Measurements from ENCODE around the gene LRP3.
"Not testable (repeated sequence)": the region's sequence is repeated elsewhere in the genome, so short reads cannot be mapped to it uniquely, and the experiment has no call there.

LRP3 gene

DNA sequence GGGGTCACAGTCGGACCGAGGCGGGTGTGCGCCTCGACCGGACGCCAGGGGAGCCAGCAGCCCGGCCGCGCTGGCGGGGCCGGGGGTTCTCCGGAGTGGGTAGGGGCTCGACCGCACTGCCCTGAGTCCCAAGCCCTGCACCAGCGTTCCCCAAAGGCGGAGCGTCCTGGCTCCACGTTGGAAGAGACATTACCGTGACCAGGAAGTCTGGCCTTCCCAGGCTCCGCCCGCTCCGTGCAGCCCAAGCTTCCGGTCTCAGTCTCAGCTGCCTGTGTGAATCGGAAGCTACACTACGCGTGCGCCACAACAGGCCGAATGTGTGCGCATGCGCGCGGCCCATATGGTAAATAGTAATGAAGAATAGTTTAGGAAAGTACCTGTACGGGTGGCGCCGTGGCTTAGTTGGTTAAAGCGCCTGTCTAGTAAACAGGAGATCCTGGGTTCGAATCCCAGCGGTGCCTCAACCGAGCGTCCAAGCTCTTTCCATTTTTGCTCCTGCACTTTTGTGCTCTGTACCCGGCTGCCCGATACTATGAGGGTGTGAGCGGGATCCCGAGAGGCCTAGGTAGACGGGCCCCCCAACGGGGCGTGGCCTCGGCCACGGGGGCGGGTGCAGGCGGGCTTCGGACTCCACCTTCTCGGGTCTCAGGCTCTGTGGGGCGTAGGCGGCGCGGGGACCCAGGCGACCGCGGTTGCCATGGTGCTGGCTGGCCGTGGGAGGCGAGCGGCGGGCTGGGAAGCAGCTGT, 17.3 kb upstream of the LRP3 start:
- DNase-seq: peak; percentile 99

DNA sequence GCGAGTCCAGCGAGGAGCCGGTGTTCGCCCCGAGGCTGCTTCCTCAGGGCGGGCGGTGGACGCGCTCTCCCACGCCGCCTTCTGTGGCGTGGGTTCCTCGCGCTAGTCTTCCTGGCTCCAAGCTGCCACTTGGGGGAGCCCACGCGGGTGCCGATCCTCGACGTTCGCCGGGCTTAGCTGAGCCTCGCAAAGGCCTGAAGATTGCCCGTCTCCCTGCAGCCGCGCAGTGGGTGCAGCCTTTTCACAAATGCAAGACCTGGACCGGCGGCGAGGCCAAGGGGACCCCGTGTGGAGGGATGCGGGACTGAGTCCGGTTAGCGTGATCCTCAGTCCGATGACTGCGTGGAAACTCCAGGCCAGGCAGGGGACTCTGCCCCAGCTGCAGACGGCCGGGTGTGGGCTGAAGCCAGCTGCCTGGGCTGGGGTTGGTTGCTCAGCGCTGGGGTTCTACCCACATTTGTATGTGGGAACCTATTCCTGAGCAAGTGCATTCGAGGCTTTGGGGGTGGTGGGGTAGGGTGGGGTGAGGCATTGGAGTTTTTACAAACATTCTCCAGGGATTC, 16.6 kb upstream of the LRP3 start:
- no peak for DNase-seq

- DNase-seq: no peak
Observed at GRCh38 chr19:33186431-33187182, 7.5 kb upstream of the LRP3 start.

DNA sequence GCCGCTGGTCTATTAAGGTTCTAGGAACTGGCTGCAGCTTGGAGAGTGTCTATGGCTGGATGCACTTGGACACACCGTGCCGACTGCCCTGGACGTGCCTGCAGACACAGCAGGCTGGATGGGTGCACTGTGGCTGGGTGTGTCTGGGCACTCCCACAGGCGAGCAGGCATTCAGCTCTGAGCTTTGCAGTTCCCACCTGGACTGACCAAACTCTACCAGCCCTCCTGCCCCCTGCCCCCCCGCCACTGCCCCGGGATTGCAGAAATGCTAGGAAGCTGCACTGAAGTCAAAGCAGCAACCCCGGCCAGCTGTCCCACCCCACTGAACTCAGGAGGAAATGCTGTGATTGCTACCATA, 7.0 kb upstream of the LRP3 start:
- no peak for DNase-seq

DNA sequence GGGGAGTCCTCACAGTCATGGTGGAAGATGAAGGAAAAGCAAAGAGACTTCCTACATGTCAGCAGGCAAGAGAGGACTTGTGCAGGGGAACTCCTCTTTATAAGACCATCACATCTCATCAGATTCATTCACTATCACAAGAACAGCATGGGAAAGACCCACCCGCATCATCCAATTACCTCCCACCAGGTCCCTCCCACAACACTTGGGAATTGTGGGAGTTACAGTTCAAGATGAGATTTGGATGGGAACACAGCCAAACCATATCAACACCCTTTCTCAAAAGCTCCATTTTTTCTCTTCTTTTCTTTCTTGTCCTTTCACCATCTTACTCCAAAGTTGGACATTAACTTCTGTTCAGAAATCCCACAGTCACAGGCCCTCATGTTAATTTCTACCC, 4.7 kb upstream of the LRP3 start:
- no peak for DNase-seq

GRCh38 chr19:33191092-33191491, 3.0 kb upstream of the LRP3 start:
- not testable (repeated sequence) for DNase-seq

DNA sequence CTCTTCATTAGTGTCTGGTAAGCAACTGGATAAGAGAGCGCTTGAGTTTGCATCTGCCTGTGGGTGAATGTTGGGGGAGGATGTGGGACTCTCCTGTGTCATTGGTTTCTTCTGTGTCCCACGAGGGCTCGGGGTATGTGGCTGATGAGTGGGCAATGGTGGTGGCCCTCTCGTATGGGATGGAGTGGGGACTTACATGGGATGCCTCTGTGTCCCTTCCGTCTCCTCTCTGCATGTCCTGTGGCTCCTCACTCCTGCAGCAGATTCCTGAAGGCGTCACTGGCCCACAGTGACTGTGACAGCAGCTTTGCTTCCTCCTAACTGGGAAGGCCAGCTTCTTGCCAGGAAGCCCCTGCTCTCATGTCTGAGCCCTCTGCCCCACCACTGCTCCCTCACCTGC, 2.6 kb upstream of the LRP3 start:
- DNase-seq: no peak

- no peak for DNase-seq
Observed at GRCh38 chr19:33192010-33192409, 2.1 kb upstream of the LRP3 start.

- DNase-seq: no peak
Observed at GRCh38 chr19:33193269-33193864, 763 bp upstream of the LRP3 start.

DNA sequence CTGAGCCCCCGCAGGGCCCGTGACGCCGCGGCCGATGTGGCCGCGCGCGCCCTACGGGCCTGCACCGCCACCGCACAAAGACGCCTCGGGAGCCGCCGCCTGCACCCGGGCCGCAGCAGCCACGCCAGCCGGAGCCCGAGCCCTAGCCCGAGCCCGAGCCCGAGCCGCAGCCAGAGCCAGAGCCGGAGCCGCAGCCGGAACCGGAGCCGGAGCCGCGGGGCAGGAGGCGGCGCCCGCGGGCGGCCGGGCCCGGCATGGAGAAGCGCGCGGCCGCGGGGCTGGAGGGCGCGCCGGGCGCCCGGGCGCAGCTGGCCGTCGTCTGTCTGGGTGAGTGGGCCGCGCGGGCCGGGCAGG, 379 bp downstream of the LRP3 start:
- peak; percentile 34 for DNase-seq

- DNase-seq: no peak
Observed at GRCh38 chr19:33194886-33195644, 935 bp downstream of the LRP3 start.

DNA sequence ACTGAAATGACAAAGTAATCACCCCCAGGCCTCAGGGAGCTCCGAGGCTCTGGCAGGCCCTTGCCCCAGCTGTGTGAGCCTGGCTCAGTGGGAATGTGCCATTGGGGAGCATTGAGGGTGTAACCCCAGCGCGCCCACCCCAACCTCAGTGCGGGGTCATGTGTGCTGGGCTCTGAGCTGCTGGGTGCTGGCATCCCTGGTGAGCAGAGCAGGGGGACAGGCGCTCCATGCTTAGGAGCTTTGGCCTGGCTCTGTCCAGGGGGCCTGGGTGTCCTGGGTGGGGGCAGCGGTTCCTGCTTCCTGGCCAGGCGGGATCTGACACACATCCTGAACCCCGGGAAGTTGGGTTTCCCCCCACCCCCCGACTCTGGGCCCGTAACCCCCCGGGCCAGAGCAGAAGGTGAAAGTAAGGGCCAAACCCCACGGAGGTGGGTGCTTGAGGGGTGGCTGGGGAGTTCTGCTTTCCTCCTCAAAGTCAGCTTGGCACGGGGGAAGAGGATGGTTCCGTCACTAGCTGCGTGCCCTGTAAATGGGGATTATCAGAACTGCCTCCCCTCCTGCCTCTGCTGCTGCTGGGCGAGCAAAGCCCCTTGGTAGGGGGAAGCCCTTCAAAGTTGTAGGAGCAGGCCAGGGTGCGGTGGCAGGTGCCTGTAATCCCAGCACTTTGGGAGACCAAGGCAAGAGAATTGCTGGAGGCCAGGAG, 1.7 kb downstream of the LRP3 start:
- DNase-seq: no peak

GRCh38 chr19:33196446-33197193, 2.5 kb downstream of the LRP3 start:
- no peak for DNase-seq

DNA sequence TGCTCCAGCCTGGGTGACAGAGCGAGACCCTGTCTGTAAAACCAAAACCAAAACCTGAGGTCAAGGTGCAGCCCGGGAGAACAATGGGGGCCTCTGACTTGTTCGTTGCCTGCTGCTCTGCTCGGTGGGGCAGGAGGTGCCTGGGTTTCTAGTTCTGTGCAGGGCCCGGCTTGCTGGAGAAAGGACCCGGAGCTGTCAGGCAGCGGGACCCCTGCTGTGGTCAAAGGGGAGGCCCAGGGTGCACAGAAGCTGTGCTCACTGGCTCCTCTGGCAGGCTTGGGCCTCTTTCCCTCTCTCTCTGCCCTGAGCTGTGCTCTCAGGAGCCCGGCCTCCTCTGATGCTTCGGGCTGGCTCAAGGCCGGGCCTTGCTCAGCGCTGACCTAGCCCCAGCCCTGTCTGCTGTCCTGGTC, 3.5 kb downstream of the LRP3 start:
- no peak for DNase-seq

GRCh38 chr19:33198169-33198568, 4.0 kb downstream of the LRP3 start:
- DNase-seq: no peak

DNA sequence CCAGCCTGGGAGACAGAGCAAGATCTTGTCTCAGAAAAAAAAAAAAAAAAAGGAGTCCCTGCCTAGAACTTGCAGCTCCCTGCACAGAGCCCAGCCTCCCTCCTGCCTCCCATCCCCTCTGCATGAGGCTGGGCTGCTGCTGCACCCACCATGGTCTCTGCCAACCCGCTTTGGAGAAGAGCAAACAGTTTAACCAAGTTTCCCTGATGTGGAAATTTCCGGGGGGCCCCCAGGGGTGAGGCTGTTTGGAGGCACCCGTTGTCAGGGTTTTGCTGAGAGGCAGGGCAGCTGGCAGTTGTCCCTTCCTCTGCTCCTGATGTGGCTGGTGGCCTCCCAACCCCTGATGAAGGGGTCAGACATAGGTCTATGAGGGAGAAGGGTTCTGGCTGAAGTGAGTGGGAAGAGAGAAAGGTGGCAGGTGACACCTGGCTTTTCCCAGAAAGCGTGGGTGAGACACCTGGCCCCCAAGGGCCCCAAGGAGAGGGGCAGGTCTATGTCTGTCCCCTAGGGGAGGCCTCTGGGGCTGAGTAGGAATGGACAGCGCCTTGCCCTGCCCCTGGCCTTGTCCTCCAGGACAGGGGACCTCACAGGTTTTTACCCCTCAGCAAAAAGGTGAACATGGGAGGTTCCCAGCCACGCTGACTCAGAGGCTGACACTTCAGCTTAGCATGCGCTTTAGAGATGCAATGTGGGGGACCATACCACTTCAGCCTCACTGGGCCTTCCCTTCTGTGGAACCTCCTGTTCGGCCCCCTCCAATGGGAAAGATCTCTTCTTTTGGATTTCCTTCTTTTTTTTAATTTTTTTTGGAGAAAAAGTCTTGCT, 5.5 kb downstream of the LRP3 start:
- no peak for DNase-seq

DNA sequence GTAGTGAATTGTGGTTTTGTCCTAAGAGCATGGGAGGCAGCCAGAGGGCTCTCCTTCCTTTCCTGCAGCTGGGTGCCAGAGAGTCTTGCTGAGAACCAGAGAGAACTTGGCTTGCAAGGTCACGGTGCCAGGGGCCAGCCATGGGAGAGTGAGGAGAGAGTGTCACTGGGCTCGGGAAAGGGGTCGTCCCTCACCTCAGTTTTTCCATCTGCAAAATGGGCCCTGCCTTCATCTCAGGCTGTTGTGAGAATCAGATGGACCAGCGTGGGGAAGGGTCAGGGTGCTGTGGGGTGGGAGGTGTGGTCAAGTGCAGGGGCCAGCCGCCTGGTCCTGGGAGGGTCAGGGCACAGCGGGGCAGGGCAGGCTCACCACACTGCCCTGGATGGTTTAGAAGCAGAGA, 7.3 kb downstream of the LRP3 start:
- no peak for DNase-seq

GRCh38 chr19:33201886-33202545, 7.9 kb downstream of the LRP3 start:
- no peak for DNase-seq

DNA sequence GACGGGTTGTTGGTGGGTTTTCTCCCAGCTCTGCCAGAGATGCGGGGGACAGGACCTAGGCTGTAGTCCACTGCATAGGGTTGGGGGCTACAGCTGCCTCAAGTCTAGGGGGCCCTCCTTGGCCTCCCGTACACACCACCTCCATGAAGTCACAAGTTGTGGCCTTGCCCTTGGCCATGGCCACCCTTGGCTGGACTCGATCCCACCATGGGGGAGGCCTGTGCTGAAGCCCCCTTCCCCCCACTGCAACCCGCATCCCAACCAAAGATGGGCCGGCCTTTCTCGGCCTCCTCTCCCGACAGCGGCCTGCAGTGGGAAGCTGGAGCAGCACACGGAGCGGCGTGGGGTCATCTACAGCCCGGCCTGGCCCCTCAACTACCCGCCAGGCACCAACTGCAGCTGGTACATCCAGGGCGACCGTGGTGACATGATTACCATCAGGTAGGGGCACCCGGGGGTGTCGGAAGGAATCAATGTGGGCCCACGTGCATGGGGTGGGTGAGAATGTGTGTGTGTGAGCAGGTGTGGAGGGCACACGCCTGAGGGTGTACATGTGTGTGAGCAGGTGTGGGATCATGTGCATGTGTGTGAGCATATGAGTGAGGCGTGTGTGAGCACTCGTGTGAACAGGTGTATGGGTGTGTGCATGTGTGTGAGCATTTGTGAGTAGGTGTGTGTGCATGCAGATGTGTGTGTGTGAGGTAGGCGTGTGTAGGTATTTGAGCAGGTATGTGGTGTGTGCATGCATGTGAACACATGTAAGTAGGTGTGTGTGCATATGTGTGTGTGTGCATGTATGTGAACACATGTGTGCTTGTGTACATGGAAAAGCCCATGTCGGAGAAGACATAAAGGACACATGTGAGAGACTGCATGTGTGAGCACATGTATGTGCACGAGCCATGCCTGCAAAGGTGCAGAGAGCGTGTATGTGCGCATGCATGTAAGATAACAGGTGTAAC, 8.7 kb downstream of the LRP3 start:
- DNase-seq: no peak
